ENCODE measurements around the gene EYA3. TPM values are rescaled to one million over a fixed set of nuclear protein-coding genes. Genes with fewer than 3 reads are reported as not detected.

EYA3 gene
- total and polyA plus RNA-seq, 2 of the 4 experiments (the other 2 are of a cell fraction): 9.1 to 17.6 TPM

- Histone ChIP-seq H2AK5ac (ENCODE audit: low read depth, low read length) (no peak overlapping the region), H2BK120ac (ENCODE audit: low read depth, low read length) (no peak overlapping the region), H2AK9ac (replicated peaks; ENCODE audit: low read depth, low read length, poor library complexity) (no peak overlapping the region), H3K4me3 (ENCODE audit: insufficient read depth, low read depth, low read length) (no peak overlapping the region), H4K91ac (ENCODE audit: insufficient read depth, low read depth, low read length) (no peak overlapping the region), H2BK15ac (ENCODE audit: low read depth, low read length) (no peak overlapping the region), H3K9me3 (ENCODE audit: control insufficient read depth, insufficient read depth, low read length) (no peaks in the 10 kb centered on the region), H3K4me2 (ENCODE audit: low read depth, low read length) (no peak overlapping the region), H4K5ac (ENCODE audit: low read depth, low read length) (no peak overlapping the region), H3K23ac (ENCODE audit: low read depth, low read length) (no peak overlapping the region), H3K14ac (replicated peaks; ENCODE audit: low read depth, low read length) (no peak overlapping the region), H4K20me1 (ENCODE audit: insufficient read depth, low read length) (no peaks in the 10 kb centered on the region; the same call in 1 of the 2 replicates), H2AFZ (replicated peaks; ENCODE audit: low read length, poor library complexity) (no peak overlapping the region), H3K9ac (ENCODE audit: low read depth, low read length) (no peak overlapping the region), H4K8ac (ENCODE audit: low read depth in 2 of 2, low read length in 2 of 2) (no peak overlapping the region), H3K79me1 (ENCODE audit: low read depth in 1 of 2, low read length in 2 of 2) (peaks cover 26% of the 10 kb centered on the region in 2 experiments), H2BK20ac (ENCODE audit: low read depth, low read length) (no peak overlapping the region), H3K18ac (ENCODE audit: low read depth, low read length) (no peak overlapping the region), H2BK5ac (ENCODE audit: low read depth, low read length, poor library complexity, severe bottlenecking) (no peak overlapping the region), H3K27me3 (ENCODE audit: control insufficient read depth, insufficient read depth, low read length) (no peaks in the 10 kb centered on the region), H3K9me1 (ENCODE audit: insufficient read depth, low read length) (no peaks in the 10 kb centered on the region), H3K36me3 (ENCODE audit: control insufficient read depth, insufficient read depth, low read length) (peaks cover 7% of the 10 kb centered on the region), H3K56ac (ENCODE audit: extremely low read depth, insufficient read depth, low read length) (no peak overlapping the region), H3K27ac (ENCODE audit: insufficient read depth, low read length) (no peak overlapping the region), H3K4me1 (ENCODE audit: control insufficient read depth, insufficient read depth, low read length) (peaks cover 3% of the 10 kb centered on the region; the same call in 1 of the 2 replicates), H3K4ac (ENCODE audit: low read depth, low read length) (no peak overlapping the region)
- ChIA-PET CTCF (no interaction called here), POLR2A (ENCODE audit: unreplicated experiment) (no interaction called here)
- DNase-seq: no peak
- no CpG with 5 or more reads among the region's 1 CpG for WGBS, 2 experiments (ENCODE audit: extremely low coverage in 2 of 2, insufficient read length in 1 of 2)
- dilution Hi-C loops (cut with HindIII; ENCODE audit: low sequenced_read_pairs, unreplicated experiment): no loop called here
- BruUV-seq (replicated peaks): no TSS peak
- intact Hi-C loops (cut with micrococcal nuclease): no loop called here
- in situ Hi-C loops (cut with MboI; ENCODE audit: low sequenced_read_pairs): no loop called here
- ATAC-seq (ENCODE audit: low read depth): no peak
- no peak for TF ChIP-seq RAD21 (IDR thresholded peaks at IDR 0.05; ENCODE audit: low read length)
- TF ChIP-seq CHD1 (IDR thresholded peaks at IDR 0.05; ENCODE audit: low read depth, low read length): no peak
- TF ChIP-seq SMC3 (IDR thresholded peaks at IDR 0.05; ENCODE audit: low read depth, low read length): no peak
- no peak for TF ChIP-seq RCOR1 (IDR thresholded peaks at IDR 0.05; ENCODE audit: insufficient replicate concordance, low read length)
- TF ChIP-seq USF2 (IDR thresholded peaks at IDR 0.05; ENCODE audit: low read depth, low read length): no peak
- no peak for TF ChIP-seq ELK1 (IDR thresholded peaks at IDR 0.05; ENCODE audit: borderline replicate concordance, low read depth, low read length)
- TF ChIP-seq MXI1 (IDR thresholded peaks at IDR 0.05; ENCODE audit: borderline replicate concordance, low read depth, low read length): no peak
- TF ChIP-seq CEBPB (IDR thresholded peaks at IDR 0.05; ENCODE audit: low read depth, low read length): no peak
- no peak for TF ChIP-seq NFE2L2 (IDR thresholded peaks at IDR 0.05; ENCODE audit: low read depth, low read length)
- TF ChIP-seq MAZ (IDR thresholded peaks at IDR 0.05; ENCODE audit: borderline replicate concordance, low read depth, low read length): no peak
- TF ChIP-seq MAFK (IDR thresholded peaks at IDR 0.05; ENCODE audit: low read depth, low read length): no peak
Observed at GRCh38 chr1:28045777-28046176, 42.6 kb downstream of the EYA3 start.

All from IMR-90 (cell line).